GM19351 (cell line): ENCODE results near the gene HTN3.
A peak's percentile ranks its signal among the peaks of the same experiment; 100 is the strongest.
"Not testable (repeated sequence)": the region's sequence is repeated elsewhere in the genome, so short reads cannot be mapped to it uniquely, and the experiment has no call there.

Experiments used
- ATAC-seq: cut with Tn5 transposase; IDR thresholded peaks from one replicate; pipeline ENCODE4 v1.9.1; 2021; ENCODE audit warnings: mild to moderate bottlenecking, moderate library complexity; ENCODE audit not compliant: unreplicated experiment

HTN3 gene

DNA sequence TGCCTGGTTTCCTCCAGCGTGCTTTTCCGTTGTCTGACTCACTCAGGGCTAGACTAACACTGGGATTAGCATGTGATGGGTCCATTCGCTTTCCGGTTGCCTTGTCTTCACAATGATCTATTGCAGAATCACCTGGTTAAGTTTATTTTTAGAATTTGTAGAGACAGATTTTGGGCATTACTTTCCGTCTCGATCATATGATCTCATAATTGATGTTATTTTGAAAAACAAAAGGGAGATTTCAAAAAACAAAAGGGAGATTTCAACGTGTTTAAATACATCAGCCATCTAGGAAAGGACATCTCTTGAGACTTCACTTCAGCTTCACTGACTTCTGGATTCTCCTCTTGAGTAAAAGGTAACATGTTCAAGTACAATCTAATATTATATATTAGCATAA, at the start of gene HTN3:
Gene HTN3, plus strand, starts transcription at position 301 of the 400 bp plus-strand sequence. CDS start 2,282 bp downstream, outside the sequence.
- ATAC-seq: not testable (repeated sequence)

DNA sequence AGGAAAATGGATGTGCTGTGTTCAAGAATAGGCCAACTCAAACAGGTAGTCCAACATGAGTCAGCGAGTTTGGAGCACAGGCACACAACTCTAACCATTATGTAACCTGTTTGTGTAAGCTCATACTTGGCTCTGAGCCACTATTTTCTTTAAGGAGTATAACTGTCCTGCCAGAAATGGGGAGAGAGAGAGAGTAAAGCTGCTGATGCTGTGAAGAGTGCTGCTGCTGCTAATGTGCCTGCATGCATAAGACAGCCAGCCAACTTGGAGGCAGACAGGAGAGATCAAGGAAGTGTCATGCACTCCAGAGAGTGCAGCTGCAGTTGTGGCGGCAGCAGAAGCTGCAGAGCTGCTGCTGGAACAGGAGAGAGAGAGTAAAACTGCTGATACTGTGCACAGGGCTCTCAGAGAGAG, 44.2 kb upstream of the HTN3 start:
- ATAC-seq: peak; percentile 72

DNA sequence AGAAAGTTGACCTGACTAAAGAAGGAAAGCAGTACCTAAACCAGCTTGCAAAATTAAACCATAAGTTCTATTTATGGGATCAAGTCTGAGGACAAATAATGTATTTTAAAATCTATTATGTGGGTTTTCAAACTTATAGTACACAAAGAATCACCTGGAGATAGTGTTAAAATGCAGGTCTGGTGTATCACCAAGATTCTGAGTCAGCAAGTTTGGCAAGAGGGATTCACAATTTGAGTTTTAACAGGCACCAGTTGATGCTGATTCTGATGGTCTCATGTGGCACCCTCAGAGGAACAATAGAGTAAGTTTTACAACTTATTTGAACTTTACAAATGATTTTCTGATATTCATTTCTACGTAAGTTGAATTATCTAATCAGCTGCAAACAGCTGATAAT, 41.6 kb upstream of the HTN3 start:
- ATAC-seq: no peak

DNA sequence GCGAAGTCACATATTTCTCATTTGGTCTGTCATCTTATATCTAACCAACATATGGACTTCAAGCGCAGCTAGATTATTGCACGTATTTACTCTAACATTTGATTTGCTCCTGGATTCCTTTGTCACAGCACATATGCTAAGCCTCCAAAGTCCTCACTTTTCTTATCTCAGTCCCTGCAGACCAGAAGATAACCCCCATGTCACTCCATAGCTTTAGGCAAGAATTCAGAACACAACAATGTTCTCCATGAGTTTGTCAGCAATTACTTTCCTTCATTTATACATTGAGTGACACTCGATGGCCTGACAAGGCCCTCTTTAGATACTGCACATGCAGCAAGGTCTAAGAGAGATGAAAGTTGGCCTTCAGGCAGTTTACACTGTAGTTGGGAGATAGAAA, 37.2 kb upstream of the HTN3 start:
- no peak for ATAC-seq

DNA sequence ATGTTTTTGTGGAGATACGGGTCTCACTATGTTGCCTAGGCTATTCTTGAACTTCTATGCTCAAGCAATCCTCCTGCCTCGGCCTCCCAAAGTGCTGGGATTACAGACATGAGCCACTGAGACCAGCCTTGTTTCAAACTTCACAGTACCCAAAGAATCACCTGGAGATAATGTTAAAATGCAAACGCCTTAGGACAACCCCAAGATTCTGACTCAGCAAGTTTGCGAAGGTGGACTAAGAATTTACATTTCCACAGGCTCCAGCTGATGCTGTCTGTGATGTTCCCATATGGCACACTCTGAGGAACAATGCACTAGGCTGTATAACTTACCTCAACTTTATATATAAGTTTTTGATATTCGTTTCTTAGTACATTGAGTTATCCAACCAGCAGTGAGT, 33.5 kb upstream of the HTN3 start:
- no peak for ATAC-seq

DNA sequence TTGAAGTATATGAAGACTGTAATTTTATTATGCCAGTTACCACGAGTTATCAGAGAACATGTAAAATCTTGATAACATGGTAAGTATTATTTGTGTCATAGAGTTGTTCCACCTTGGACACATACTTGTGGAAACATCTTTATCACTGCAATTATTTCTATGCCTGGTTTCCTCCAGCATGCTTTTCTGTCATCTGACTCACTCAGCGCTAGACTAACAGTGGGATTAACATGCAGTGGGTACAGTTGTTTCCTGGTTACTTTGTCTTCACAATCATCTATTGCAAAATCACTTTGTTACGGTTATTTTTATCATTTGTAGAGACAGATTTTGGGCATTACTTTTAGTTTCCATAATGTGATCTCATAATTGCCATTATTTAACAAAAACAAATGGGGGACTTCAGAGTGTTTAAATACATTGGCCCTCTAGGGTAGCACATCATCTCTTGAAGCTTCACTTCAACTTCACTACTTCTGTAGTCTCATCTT, 32.7 kb upstream of the HTN3 start, which contains the start of gene STATH:
Gene STATH, plus strand, starts transcription at position 441 of the 491 bp plus-strand sequence. CDS start 2,472 bp downstream, outside the sequence.
- ATAC-seq: no peak

DNA sequence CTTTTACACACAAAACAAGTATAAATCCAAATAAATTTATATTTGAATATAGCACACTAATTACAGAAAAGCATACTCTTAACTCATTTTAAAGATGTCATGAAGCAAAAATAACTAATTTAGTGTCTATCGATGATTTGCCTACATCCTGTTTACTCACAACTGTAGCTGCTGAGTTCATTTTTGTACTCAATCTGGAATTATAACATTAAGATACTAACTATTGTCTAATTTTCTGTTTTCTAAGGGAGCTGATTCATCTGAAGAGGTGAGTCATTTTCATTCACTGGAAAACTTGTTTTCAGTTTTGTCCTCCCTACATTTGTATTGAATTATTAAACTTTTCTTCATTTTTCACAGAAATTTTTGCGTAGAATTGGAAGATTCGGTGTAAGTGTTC, 28.8 kb upstream of the HTN3 start:
- peak; percentile 45 for ATAC-seq

DNA sequence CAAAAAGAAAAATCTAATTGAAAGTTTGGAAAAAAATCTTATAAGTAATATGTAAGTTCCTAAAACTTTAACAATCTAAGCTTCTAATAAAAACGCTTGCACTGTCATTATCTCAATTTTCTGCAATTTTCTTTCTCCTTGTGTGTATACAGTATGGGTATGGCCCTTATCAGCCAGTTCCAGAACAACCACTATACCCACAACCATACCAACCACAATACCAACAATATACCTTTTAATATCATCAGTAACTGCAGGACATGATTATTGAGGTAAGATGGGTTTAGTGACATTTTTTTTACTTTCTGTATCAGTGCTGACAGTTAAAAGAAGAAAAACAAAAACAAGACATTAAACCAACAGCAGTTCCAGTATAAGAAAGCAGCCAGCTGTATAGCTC, 27.5 kb upstream of the HTN3 start:
- no peak for ATAC-seq

DNA sequence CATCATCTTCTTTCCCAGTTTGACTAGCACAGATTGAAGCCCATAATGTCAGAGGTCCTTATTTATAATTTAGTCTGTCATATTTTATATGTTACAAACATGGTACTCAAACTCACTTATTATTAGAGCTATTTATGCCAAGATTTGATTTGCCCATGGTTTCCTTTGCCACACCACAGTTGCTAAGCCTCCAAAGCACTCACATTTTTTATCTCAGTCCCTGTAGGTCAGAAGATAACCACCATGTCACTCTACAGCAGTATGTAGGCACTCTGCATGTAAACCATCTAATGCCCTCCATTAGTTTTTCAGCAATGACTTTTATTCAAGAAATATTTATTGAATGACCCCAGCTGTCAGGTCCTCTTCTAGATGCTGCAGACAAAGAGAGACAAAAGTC, 25.8 kb upstream of the HTN3 start:
- ATAC-seq: no peak

DNA sequence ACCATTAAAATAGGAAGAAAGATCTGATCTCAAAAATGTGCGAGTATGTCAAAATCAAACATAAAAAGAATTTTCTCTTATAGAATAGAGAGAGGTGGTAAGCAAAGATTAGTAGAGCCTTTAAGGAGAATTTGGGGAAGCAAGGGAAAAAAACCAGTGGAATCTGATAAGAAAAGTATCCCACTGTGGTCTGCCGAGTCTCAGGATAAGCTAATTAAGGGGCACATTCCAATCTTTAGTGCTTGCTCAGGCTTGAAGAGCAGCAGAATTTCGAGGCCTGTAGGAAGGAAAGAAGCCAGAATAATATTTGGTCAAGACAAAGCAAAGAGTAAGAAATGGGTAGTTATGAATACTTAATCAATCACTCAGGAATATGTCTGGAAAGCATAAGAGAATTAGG, 19.5 kb upstream of the HTN3 start:
- no peak for ATAC-seq

DNA sequence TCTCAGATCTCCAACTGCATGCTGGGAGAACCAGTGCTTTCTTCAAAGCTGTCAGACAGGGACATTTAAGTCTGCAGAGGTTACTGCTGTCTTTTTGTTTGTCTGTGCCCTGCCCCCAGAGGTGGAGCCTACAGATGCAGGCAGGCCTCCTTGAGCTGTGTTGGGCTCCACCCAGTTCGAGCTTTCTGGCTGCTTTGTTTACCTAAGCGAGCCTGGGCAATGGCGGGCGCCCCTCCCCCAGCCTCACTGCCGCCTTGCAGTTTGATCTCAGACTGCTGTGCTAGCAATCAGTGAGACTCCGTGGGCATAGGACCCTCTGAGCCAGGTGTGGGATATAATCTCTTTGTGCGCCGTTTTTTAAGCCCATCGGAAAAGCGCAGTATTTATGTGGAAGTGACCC, 9.3 kb upstream of the HTN3 start:
- not testable (repeated sequence) for ATAC-seq

DNA sequence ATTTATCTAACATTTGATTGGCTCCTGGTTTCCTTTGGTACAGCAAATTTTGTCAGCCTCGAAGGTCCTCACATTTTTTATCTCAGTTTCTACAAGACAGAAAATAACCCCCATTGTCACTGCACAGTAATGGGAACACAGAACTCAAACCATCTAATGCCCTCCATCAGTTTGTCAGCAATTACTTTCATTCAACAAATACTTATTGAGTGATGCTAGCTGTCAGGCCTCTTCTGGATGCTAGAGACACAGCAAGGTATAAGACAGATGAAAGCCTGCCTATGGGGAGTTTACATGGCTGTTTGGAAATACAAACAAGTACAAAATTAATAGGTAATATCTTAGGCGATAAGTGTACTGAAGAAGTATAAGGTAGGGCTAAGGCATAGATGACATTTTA, 5.0 kb upstream of the HTN3 start:
- no peak for ATAC-seq

DNA sequence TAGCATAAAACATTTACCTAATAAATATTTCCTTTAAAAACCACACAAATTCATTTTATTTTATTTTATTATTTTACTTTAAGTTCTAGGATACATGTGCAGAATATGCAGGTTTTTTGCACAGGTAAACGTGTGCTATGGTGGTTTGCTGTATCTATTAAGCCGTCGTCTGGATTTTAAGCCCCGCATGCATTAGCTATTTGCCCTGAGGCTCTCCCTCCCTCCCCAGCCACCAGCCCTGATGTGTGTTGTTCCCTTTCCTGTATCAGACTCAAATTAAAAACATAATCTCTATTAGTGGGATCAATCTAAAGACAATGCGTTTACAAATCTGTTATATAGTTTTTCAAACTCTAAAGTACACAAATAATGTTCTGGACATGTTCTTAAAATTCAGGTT, 1.2 kb upstream of the HTN3 start:
- ATAC-seq: no peak

DNA sequence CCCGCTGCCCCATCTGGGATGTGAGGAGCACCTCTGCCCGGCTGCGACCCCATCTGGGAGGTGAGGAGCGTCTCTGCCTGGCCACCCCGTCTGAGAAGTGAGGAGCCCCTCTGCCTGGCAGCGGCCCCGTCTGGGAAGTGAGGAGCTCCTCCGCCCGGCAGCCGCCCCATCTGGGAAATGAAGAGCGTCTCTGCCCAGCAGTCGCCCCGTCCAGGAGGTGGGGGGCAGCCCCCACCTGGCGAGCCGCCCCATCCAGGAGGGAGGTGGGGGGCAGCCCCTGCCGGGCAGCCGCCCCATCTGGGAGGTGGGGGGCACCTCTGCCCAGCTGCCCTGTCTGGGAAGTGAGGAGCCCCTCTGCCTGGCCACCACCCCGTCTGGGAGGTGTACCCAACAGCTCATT, 9.3 kb downstream of the HTN3 start:
- not testable (repeated sequence) for ATAC-seq

DNA sequence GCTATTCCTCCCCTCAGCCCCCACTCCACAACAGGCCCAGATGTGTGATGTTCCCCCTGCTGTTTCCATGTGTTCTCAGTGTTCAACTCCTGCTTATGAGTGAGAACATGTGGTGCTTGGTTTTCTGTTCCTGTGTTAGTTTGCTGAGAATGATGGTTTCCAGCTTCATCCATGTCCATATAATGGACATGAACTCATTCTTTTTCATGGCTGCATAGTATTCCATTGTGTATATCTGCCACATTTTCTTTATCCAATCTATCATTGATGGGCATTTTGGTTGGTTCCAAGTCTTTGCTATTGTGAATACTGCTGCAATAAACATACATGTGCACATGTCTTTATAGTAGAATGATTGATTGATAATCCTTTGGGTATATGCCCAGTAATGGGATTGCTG, 11.7 kb downstream of the HTN3 start:
- not testable (repeated sequence) for ATAC-seq

DNA sequence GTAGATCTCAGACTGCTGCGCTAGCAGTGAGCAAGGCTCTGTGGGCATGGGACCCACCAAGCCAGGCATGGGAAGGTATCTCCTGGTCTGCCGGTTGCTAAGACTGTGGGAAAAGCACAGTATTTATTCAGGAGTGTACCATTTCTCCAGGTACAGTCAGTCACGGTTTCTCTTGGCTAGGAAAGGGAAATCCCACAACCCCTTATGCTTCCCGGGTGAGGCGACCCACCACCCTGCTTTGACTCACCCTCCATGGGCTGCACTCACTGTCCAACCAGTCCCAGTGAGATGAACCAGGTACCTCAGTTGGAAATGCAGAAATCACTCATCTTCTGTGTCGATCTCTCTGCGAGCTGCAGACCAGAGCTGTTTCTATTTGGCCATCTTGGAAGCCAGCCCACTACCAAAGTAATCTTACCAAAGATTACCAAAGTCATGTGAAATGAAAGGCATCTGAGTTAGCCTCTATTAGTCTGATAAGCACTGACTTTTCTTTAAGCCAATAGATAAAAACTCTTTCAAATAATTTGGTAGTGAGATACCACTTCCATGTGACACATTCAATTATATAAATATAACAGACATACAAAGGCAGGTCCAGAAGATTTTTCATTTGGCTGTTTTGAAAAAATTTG, 13.5 kb downstream of the HTN3 start:
- ATAC-seq: no peak

DNA sequence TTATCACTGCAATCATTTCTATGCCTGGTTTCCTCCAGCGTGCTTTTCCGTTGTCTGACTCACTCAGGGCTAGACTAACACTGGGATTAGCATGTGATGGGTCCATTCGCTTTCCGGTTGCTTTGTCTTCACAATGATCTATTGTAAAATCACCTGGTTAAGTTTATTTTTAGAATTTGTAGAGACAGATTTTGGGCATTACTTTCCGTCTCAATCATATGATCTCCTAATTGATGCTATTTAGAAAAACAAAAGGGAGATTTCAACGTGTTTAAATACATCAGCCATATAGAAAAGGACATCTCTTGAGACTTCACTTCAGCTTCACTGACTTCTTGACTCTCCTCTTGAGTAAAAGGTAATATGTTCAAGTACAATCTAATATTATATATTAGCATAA, 21.9 kb downstream of the HTN3 start, which contains the start of gene HTN1:
Gene HTN1, plus strand, starts transcription at position 301 of the 400 bp plus-strand sequence. CDS start 2,639 bp downstream, outside the sequence.
- ATAC-seq: not testable (repeated sequence)

DNA sequence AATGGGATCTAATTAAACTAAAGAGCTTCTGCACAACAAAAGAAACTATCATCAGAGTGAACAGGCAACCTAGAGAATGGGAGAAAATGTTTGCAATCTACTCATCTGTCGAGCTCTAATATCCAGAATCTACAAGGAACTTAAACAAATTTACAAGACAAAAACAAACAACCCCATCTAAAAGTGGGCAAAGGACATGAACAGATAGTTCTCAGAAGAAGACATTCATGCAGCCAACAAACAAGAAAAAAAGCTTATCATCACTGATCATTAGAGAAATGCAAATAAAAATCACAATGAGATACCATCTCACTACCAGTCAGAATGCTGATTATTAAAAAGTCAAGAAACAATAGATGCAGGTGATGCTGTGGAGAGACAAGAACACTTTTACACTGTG, 28.3 kb downstream of the HTN3 start:
- not testable (repeated sequence) for ATAC-seq

DNA sequence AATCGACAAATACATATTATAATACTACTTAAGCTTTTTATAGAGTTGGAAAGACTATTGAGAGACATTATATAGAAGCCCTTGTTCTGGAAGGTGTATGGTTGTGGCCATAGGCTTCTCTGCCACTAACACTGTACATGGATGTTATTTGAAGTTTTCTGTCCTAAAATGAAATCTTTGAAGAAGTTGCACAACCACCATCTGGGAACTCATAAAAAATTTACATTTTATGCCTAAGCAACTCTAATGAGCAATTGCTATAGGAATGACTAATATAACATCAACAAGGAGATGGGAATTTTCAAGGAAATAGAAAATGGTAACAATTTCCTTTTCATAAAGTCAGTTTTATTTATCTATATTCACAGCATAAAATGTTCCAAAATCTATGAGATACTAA, 29.4 kb downstream of the HTN3 start:
- ATAC-seq: no peak

DNA sequence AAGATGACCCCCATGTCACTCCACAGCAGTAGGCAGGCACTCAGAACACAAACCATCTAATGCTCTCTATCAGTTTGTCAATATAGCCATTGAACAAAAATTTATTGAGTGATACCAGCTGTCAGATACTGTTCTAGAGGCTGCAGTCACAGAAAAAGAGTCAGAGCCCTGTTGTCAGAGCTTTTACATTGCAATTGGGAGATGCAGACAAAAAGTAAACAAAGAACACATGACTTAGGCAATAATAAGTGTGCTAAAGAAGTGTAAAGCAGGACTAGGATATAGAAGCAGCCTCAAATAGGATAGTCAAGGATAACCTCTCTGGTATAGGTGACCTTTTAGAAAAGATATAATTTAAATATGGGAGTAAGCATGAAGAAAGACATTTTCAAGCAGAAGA, 30.9 kb downstream of the HTN3 start:
- no peak for ATAC-seq

DNA sequence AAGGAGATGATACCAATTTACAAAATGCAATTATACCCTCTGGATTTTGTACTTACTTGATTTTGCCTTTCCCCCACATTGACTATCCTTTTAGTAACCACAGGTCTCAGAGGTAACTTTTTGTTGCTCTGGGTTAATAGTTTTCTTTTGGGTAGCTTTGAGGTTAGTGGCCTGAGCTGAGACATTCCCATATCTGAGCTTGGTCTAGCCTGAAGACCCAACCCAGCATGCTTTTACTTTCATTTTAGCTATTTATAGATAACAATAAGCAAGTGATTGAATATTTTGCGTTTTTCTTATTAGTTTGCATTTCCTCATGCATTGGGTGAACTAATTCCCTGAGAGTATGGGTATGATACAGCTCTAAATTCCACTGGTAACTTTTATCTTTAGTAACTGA, 33.7 kb downstream of the HTN3 start:
- peak; percentile 65 for ATAC-seq

DNA sequence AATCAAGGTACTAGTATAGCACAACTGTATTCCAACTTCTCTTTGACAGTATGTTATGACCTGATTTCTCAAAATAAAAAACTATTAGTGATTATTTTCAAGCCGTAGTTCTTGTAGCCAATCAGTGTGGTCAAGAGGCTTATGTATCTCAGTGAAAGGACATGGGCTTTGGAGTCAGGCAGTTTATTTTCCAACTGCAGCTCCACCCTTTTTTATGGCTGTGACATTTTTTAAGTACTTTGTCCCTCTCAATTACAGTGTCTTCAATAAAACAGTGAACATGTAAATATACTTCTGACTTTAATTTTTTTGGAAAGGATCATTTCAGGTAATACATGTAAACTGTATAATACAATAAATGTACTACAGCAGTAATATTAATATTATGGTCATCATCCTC, 51.9 kb downstream of the HTN3 start:
- ATAC-seq: no peak
